ENCODE measurements around the gene KDM2A.

Gene KDM2A

DNA sequence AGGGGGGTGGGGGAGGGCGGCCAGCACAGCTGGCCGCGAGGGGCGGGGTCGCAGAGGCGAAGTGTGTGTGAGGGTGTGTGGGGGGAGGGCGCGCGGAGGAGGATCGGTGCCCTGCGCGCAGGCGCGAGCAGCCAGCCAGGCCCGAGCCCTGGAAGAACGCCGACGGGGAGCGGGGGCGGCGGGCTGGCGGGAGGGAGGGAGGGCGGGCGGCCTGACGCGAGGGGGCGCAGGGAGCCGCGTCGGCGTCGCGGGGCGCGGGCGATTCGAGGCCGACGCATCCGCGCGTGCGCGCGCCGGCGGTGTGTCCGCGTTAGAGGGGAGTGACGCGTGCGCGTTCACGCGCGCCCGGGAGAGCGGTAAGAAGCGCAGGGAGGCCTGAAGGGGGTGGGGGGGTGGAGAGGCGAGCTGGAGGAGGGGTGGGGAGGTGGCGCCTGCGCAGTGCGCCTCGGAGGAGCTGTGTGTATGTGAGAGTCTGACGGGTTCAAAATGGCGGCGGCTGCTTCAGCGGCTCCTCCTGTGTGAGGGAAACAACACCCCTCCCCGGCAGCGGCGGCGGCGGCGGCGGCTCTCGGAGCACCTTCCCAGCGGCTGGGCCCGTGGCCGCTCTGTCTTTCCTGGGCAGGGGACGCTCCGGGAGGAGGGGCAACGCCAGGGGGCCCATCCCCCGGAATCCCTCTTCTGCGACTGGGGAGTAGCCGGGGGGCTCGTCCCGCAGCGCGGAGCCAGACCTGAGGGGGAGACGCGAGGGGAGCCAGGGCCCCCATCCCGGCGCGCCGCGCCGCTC is at the start of gene KDM2A:
Gene KDM2A, plus strand, starts transcription at position 463 of the 784 bp plus-strand sequence. CDS start 2,054 bp downstream, outside the sequence.
- peak; percentile 93 to 95 for DNase-seq

DNA sequence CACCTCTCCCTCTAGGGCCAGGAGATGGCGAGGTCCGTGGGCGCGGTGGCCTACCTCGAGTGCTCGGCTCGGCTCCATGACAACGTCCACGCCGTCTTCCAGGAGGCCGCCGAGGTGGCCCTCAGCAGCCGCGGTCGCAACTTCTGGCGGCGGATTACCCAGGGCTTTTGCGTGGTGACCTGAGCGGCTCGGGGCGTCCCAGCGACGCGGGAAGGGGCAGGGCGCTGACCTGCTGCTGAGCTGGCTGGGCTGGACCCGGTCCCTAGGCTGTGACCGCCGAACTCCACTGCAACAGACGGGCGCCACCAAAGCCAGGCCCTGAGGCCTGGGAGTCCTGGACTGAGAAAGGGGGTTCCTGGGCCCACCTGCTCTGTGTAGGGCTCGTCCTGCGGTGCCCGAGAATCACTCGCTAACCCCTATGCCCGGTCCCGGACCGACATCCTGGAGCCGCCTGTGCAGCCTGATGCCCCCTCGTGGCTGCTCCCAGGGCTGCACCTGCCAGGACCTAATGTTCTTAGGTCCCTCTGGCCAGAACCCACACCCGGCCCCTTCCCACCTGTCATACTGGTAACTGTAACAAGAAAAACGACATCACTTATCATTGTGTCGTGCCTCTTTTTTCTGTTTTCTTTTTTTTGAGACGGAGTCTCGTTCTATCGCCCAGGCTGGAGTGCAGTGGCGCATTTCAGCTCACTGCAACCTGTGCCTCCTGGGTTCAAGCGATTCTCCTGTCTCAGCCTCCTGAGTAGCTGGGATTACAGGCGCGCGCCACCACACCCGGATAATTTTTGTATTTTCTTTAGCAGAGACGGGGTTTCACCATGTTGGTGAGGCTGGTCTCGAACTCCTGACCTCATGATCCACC is 47.4 kb upstream of the KDM2A start:
- DNase-seq, result peak; percentile 31 to 42

DNA sequence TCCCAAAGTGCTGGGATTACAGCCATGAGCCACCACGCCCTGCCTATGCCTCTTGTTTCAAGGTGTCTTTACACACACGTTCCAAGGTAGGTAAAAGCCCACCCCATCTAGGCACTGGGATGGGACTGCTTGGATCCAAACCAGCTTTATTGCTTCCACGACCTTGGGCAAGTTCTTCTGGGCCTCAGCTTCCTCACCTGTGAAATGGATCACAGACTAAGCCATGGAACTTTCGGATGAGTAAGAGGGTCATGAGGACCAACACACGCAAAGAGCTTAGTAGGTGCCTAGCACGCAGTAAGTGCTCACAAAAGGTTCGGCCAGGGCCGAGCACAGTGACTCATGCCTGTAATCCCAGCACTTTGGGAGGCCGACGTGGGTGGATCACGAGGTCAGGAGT is 46.8 kb upstream of the KDM2A start:
- DNase-seq, result no peak

DNA sequence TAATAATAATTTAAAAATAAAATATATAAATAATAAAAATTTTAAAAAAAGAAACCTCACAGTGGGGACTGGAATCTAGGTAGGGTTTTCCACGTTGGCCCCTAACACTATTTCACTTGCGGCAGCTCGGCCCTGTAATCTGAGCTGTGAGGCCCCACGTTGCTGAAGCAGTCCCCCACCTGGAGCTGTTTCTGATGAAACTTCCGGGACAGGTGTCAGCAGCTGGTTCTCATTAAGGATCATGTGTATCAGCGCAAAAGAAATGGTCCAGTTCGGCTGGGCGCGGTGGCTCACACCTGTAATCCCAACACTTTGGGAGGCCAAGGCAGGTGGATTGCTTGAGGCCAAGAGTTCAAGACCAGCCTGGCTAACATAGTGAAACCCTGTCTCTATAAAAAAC is 45.2 kb upstream of the KDM2A start:
- no peak for DNase-seq

DNA sequence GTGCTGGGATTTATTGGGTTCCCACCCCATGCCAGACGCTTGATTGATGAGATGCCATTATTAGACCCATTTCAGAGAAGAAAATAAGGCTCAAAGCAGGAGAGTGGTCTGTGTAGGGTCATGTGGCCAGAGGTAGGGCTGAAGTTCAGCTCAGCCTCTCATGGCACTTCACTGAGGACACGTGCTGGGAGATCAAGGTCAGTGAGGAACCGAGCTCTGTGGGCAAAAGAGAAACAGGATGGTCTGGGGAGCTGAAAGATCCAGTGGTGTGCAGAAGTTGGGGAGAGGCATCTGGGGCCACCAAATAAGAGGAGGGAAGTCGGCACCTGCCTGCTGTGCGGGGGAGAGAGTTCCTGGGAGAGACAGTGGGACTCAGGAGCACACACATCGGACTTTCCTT is 42.9 kb upstream of the KDM2A start:
- DNase-seq, result no peak

DNA sequence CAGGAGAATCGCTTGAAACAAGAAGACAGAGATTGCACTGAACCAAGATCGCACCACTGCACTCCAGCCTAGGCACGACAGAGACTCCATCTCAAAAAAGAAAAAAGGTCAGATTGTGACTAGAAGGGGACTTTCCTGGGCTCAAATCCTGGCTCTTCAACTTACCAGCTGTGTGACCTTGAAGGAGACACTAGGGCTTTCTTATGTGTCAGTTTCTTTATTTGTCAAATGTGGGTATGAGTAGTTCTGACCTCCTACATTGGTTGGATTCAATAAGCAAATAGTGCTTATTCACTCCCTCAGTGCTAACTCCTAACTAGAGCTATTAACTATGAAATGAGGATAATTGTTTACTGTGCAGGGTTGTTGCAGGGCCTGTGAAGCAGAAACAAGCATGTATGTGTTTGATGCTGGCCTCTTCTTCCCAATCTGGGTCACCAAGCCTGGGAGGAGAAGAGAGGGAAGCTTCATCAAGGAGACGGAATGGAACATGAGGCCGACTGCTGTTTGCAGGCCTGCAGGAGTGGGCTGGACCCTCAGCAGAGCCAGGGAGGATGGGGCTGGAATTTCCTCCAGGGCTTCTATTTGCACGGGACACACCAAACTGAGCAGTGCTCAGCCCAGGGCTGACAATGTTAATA is 39.9 kb upstream of the KDM2A start:
- DNase-seq, result no peak

DNA sequence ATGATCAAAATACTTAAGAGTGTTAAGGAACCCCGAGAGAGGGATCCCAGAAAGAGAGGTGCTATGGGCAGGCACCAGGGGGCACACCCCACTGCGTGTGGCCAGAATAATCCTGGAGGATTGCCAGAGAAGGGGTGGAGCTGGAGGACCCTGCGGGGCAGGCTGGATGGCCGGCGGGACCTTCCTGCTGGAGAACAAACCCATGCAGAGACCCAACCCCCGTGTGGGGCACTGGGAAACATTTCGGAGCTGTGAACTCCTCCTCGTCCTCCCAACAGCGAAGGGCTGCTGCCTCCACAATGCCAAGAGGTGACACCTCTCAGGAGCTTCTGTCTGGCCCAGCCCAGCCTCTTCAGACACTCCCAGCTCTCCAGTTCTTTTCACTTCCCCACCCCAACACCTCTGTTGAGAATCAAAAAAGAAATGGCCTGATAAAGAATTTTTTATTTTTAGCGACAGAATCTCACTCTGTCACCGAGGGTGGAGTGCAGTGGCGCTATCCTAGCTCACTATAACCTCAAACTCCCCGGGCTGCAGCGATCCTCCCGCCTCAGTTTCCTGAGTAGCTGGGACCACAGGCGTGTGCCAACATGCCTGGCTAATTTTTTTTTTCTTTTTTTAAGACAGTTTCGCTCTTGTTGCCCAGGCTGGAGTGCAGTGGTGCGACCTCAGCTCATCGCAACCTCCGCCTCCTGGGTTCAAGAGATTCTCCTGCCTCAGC is 36.8 kb upstream of the KDM2A start:
- no peak for DNase-seq

DNA sequence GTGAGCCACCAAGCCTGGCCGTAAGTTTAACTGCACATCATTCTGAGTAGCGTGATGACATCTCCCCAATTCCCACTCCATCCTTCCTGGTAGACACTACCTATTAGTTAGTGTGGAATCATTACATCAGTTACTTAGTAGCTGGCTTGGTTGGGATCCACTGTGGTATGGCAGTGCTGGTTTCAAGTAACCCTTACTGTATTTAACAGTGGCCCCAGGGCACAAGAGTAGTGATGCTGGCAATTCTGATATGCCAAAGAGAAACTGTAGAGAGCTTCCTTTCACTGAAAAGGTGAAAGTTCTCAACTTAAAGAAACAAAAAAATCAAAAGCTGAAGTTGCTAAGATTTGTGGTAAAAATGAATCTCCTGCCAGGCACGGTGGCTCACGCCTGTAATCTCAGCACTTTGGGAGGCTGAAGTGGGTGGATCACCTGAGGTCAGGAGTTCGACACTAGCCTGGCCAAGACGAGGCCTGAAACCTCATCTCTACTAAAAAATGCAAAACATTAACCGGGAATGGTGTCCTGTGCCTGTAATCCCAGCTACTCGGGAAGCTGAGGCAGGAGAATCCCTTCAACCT is 35.2 kb upstream of the KDM2A start:
- no peak for DNase-seq

DNA sequence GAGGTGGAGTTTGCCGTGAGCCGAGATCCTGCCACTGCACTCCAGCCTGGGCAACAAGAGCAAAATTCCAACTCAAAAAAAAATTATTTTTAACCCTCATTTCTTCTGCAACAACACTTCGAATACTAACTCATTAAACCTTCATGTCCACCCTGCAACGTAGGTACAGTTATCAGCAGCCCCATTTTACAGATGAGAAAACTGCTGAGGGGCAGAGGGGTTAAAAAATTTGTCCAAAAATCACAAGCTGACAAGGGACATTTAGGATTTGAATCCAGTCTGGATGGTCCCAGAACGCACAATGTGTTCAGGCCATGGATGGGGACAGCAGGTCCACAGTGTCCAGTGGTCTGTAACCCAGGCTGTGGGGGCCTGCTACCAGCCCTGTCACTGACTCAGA is 33.4 kb upstream of the KDM2A start:
- DNase-seq, result no peak

DNA sequence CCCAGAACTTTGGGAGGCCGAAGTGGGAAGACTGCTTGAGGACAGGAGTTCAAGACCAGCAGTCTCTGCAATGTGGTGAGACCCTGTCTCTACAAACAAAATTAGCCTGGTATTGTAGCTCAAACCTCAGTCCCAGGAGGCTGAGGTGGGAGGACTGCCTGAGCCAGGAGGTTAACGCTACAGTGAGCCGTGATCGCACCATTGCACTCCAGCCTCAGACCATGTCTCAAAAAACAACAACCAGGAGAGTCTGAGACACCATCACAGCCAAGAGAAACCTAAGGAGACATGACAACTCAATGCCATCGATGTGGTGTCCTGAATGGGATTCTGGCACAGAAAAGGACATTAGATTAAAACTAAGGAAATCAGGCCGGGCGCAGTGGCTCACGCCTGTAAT is 28.3 kb upstream of the KDM2A start:
- DNase-seq, result no peak

DNA sequence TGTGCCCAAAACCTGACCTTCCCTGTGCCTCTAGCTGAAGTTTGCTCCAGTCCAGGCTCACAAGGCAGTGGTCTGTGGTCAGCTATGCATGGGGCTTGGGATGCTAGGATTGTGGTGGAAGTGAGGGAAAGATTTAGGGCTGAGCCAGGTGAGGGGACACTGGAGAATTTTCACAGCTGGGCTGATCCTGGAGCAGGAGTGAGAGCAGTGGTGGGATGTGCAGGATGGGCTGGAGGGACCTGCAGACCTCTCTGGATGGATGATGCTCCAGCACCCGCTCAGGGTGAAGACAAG is 23.9 kb upstream of the KDM2A start:
- DNase-seq, result no peak

DNA sequence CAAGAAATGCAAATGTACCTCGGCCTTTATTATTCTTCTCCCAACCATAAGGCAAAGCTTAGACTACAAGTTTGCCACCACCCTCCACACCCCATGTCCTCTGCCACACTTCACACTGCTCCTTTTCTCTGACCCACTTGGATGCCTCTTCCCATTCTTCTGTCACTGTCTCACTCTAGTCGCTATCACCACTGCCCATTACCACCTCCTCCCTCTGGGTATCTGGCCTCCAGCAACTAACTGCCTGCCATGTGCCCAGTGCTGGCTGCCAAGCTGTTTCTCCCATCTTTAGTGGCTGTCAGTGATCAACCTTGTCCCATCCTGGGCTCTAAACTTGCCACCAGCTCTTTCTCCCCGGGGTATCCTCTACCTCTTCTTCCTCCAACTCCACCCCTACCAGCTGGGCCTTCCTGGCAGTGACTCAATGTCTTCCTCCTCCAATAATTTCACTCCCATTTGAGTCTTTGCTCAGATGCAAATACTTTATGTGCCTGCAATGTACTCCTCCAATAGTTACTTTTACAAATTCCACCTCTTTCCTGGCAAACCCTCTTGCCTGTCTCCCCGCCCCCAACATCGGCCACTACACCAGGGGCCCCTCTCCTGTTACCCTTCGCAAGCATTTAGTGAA is 20.1 kb upstream of the KDM2A start:
- no peak for DNase-seq

DNA sequence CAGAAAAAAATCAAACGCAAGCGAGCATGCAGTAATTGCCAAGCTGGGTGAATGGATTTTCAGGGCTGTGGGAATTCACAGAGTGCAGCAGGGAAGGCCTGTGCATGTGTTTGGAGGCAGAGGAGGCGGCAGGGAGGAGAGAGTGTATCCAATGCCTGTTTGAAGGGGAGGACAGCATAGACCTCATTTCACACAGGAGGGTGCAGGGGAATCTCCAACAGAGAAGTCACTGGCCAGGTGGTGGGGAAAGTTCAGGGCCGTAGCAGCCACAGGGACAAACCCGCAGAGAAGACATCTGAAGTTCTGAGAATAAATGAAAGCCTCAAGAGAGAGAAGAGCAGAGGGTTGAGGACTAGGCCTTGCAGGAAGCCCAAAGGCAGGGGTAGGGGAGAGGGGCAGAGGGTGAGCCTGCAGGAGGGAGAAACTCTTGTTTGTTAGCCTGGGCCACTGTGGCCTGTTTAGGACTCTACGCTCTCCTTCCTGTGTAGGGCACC is 19.2 kb upstream of the KDM2A start:
- no peak for DNase-seq

DNA sequence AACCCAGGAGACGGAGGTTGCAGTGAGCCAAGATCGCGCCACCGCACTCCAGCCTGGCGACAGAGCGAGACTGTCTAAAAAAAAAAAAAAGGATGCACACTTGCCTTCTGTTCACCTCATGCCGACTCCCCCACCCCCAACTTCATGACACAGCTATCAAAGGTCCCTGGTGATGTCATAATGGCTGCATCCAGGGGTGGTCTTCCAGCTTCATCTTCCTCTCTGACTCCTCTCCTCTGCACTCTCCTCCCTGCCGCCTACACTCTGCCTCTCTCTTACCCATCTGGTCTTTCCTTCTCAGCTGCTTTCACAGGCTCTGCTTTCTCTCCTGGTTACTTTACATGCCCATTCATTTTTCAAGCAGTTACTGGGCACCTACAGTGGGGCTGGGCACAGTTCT is 16.4 kb upstream of the KDM2A start:
- DNase-seq, result no peak

DNA sequence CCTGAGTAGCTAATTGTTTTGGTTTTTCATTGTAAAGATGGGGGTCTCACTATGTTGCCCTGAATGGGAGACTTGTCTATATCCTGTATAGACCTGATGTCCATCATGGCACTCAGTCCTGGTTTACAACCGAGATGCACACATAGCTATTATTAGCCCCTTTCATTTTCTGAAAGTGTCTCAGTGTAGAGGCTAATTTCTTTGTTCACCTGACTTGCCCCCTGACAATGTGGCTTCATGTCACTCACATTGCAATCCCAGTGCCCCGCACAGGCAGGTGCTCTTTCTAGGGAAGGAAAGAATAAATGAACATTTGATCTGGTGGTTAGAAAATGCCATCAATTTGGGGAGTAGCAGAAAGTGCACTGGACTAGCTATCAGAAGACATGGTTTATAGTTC is 13.1 kb upstream of the KDM2A start:
- DNase-seq, result no peak

DNA sequence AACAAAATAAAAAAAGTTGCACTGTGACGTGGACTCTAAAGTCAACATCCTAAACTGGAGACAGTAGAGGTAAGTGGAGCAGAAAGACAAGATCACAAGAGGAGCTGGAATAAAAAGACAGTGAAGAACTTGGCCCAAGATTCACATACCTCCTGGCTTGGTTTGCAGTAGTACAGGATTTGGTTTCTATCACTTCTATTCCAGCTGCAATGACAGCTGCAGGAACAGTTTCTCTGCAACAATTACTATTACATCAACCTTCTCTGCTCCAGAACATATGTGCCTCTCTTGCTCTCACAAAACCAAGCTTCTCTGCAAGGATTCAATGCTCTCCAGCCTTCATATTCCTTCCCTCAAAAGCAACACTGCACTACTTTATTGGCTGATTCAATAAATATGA is 7.8 kb upstream of the KDM2A start:
- no peak for DNase-seq

DNA sequence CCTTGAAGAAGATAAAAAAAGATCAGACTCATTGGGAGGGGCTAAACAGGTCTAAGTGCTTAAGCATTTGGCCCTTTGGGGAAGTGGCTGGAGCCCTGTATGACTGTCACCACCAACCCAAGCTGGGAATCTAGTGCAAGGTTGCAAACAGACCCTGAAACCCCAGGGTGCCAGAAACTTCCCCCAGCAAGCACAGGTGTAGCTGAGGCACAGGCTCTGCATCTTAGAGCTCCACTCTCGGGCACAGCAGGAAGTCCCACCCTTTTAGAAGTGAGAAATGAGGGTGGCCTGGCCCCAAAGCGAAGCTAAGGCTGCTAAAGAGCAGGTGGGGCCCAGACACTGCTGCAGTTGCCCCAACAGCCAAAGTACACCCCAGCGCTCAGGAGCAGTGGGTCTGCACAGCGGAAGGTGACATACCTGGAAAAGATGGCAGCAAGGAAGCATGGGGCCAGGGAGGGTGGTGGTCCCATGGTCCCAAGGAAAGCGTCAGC is 5.8 kb upstream of the KDM2A start:
- no peak for DNase-seq

DNA sequence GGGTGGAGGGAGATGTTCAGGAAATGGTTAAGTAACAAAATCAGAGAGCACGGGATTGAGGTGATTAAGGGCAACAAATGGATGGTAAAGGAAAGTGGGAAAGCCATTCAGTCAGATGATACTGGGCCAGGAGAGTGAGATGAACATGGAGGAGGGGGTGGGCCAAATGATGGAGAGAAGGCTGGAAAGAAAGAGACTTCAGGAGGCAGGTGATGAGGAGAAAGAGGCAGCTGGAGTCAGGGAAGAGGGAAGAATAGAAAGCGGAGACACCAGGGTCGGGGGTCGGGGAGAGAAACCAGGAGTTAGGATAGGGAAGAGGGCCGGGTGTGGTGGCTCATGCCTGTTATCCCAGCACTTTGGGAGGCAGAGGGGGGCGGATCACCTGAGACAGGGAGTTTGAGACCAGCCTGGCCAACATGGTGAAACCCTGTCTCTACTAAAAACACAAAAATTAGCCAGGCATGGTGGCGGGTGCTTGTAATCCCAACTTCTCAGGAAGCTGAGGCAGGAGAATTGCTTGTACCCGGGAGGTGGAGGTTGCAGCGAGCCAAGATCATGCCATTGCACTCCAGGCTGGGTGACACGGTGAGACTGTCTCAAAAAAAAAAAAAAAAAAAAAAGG is 4.7 kb upstream of the KDM2A start:
- DNase-seq, result no peak

DNA sequence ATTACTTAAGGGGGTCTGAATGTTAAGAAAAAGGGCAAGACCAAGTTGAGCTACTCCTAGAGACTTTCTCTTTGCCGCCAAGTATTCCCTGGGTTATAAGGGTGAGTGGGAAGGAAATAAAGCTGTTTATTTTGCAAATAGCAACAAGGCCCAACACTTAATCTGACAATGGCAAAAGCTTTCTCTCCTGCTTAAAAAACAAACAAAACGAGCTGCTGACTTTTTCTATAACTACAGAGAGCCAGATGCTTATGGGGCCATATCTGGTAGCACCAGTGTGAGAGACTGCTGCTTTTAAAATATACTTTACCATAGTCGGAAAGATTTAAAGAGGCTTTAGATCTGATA is 2.3 kb upstream of the KDM2A start:
- no peak for DNase-seq

DNA sequence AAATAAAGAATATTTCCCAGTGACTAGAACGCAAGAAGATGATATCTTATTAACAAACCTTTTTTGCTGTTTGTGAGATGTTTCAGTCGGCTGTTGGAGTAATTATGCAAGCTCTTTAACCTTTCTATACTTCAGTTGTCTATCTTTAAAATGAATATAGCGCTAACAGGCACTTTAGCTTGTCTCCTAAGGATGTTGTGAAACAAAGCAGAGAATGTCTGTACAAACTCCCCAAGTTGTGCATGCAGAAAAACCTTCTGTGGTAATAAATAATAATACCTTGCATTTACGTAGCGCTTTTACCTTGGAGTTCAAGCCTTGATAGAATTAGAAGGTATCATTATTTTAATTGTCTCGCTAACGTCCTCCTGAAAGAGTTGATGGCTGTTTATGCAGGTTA is 1.9 kb upstream of the KDM2A start:
- DNase-seq, result no peak

DNA sequence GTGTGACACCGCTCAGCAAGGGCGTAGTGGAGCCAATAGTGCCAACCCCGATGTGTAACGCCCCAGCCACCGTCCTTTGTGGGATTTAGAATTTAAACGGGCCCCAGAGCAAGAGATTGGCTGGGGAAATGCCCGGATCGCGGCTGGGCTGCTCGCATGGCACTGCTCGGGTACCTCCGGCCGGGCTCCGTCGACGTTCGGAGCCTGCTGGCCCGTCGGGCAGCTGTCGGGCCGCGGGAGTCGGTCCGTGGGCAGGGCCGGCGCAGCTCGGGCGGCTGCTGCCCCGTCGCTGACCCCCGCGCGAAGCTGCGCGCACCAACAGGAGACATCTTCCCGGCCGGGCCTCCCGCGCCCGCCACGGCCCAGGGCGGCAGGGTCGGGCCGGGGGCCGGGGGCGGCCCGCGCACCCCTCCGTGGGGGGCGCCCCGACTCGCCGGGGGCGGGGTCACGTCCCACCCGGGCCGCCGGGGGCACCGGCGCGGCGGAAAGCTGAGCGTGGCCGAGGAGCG is 1.3 kb upstream of the KDM2A start:
- DNase-seq, result peak in 1 of 2 experiments; percentile 4

Data from AML-193 (cell line).